Motor neuron (in vitro differentiated cells): Measurements from ENCODE around the gene TTC32. TPM values are rescaled to one million over a fixed set of nuclear protein-coding genes. Genes with fewer than 3 reads are reported as not detected.
"Not testable (repeated sequence)": the region's sequence is repeated elsewhere in the genome, so short reads cannot be mapped to it uniquely, and the experiment has no call there.

Experiments used
- ATAC-seq, 8 experiments: fragments of 200-7000 bp; cut with Tn5 transposase; replicated peaks in 6 of 8; 2 replicates each; pipeline ENCODE4 v1.8.0; 2021; ENCODE audit warnings: mild to moderate bottlenecking in 8 of 8, moderate library complexity in 8 of 8
- H3K27ac ChIP-seq, 2 donors: fragments of 250-450 bp; sonication (Bioruptor Pico); 2 replicates each; pipeline ENCODE4 v1.9.0; 2021; ENCODE audit warnings: antibody characterized with exemption in 2 of 2, mild to moderate bottlenecking in 2 of 2, moderate library complexity in 1 of 2
- H3K4me1 ChIP-seq, 2 donors: fragments of 250-450 bp; sonication (Bioruptor Pico); replicated peaks in 1 of 2; 2 replicates each; pipeline ENCODE4 v1.6.1; 2021; ENCODE audit warnings: antibody characterized with exemption in 2 of 2, mild to moderate bottlenecking in 2 of 2, moderate library complexity in 1 of 2
- H3K4me3 ChIP-seq, 5 donors: fragments of 250-450 bp; sonication (Bioruptor Pico); 2 replicates each; pipeline ENCODE4 v1.9.0; 2021; ENCODE audit warnings: antibody characterized with exemption in 5 of 5, mild to moderate bottlenecking in 5 of 5, moderate library complexity in 4 of 5
- WGBS, 10 experiments: fragments of 450-650 bp; shearing (Covaris generic); methylation state at CpG; one replicate each; pipeline ENCODE4 v1.0.0; 2022; 5-methylcytosine and 5-hydroxymethylcytosine counted together
- in situ Hi-C, 9 experiments: fragments of 400-800 bp; cut with MboI; loops; one replicate each; pipeline ENCODE4 v1.15.0; 2021; ENCODE audit warnings: low sequenced_read_pairs in 9 of 9, low pct_unique_long_range_greater_than_20kb in 2 of 9; ENCODE audit not compliant: unreplicated experiment in 9 of 9
- total RNA-seq, 8 experiments: library from RNA; unstranded; fragments of 300-600 nt; gene quantifications; 2 replicates each; pipeline versions ENCODE4 v1.2.3 to v1.2.4, GENCODE V29; 2022

Gene TTC32
- total RNA-seq, 8 experiments from 2014 or later: 14.4 to 20.9 (median 18.0) TPM

DNA sequence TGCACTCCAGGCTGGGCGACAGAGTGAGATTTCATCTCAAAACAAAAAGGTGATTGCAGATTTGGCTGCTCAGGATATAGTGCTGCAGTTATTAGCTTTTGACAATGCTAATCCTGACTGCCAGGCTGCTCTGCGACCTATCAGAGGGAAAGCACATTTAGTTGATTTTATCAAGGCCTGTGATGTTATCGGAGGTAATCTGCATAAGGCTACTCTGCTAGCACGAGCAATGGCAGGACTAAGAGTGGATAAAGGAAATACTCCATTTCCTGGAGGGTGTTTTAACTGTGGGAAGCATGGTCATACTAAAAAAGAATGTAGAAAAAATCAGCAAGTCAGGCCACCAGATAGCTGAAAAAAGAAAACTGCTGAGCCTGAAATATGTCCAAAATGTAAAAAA lies 22.7 kb upstream of the TTC32 start:
- in situ Hi-C loops, ATAC-seq, H3K4me1 ChIP-seq, H3K27ac ChIP-seq, H3K4me3 ChIP-seq: not testable (repeated sequence)
- 79 to 100% (median 100%) methylated on average over 1 to 3 of the region's 4 CpGs; no CpG with 5 or more reads in 1 of the 10 experiments for WGBS, 10 experiments

DNA sequence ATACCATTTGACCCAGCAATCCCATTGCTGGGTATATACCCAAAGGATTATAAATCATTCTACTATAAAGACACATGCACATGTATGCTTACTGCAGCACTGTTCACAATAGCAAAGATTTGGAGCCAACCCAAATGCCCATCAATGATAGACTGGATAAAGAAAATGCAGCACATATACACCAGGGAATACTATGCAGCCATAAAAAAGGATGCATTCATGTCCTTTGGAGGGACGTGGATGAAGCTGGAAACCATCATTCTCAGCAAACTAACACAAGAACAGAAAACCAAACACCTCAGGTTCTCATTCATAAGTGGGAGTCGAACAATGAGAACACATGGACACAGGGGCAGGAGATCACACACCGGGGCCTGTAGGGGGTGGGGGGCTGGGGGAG lies 20.4 kb upstream of the TTC32 start:
- 80% methylated on average over 1 of the region's 3 CpGs; no CpG with 5 or more reads in 9 of the 10 experiments for WGBS, 10 experiments
- H3K4me3 ChIP-seq, ATAC-seq, H3K27ac ChIP-seq, in situ Hi-C loops, H3K4me1 ChIP-seq: not testable (repeated sequence)

DNA sequence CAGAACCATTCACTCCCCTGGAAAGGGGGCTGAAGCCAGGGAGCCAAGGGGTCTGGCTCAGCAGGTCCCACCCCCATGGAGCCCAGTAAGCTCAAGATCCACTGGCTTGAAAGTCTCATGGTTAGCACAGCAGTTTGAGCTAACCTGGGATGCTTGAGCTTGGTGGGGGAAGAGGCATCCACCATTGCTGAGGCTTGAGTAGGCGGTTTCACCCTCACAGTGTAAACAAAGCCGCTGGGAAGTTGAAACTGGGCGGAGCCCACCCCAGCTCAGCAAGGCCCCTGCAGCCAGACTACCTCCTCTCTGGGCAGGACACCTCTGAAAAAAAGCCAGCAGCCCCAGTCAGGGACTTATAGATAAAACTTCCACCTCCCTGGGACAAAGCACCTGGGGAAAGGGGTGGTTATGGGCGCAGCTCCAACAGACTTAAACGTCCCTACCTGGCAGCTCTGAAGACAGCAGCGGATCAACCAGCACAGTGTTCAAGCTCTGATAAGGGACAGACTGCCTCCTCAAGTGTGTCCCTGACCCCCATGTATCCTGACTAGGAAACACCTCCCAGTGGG lies 14.7 kb upstream of the TTC32 start:
- 80 to 100% (median 100%) methylated on average over 1 of the region's 6 CpGs; no CpG with 5 or more reads in 6 of the 10 experiments for WGBS, 10 experiments
- no peak for ATAC-seq
- no peak overlapping the region for H3K4me3 ChIP-seq
- in situ Hi-C loops: no loop called here
- peaks cover 0 to 7% of the 10 kb centered on the region in 2 donors for H3K4me1 ChIP-seq
- no peak overlapping the region for H3K27ac ChIP-seq

DNA sequence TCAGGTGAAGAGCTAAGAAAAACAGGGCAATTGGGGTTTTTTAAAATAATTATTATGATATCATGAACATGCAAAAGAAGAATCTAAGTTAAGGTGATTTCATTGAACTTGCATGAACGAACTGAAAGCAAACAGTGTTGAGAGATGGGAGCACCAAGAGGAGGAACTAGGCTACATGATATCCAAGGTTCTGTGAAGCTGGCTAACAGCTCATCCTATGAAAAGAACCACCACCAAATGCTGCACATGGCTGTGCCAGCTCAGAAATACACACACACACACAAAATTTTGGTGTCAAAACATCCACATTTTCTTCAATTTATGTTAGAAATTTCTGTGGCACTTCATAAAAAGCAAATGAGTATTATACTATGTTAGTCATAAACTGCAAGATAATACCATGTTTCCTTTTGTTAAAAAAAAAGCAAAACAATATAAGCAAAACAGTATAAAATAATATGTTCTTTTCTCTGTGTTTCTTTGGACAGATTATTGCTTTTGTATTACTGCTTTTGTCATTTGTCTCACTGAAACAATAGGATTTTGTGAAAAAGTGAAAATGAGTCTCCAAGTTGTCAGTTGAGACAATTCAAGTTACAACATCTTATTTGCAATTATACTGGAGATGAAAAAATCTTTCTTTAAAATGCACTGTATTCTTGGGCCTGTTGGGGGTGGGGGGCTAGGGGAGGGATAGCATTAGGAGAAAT lies 12.6 kb upstream of the TTC32 start:
- Histone ChIP-seq H3K27ac (no peak overlapping the region), H3K4me1 (peaks cover 0 to 7% of the 10 kb centered on the region in 2 donors), H3K4me3 (no peak overlapping the region)
- WGBS, 10 experiments: 50 to 100% (median 93%) methylated on average over 1 of the region's 1 CpG; no CpG with 5 or more reads in 2 of the 10 experiments
- ATAC-seq: no peak
- in situ Hi-C loops: no loop called here

DNA sequence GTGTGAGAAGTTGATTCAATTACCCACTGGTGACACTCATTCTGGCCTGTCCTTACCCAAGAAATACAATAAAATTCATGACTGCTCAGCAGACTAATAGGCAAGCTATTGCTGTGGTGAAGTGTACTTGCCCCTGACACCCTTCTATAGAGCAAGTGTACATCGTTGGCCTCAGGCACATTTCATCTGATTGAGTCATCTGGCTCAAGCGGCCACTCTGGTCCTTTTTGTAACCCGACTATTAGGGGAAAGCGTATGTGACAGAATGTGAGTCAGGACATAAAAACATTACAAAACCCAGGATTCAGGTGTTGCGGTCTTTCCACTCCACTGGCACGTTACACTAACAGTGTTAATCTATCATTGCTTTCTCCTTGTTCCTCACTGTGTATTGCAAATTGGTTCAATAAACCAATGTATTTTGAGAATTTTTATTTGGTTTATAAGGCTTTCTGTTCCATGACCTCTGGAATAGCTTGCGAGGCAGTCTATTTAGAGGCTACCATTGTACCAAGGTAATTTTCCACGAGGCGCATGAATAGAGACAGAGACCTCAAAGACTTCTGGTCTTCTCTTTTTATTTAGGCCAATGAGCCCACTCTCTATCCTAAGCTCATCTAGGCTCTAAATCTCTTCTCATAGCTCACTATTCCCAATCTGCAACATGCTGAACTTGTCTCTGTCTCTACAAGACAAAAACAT lies 10.2 kb upstream of the TTC32 start:
- Histone ChIP-seq H3K27ac (peak overlapping the region in 1 of 2 donors; percentile 75), H3K4me1 (peaks cover 0 to 7% of the 10 kb centered on the region in 2 donors), H3K4me3 (no peak overlapping the region)
- ATAC-seq: peak in 6 of 8 experiments; percentile 81 to 99 (median 88)
- WGBS, 10 experiments: 56 to 97% (median 88%) methylated on average over 2 to 9 of the region's 9 CpGs; no CpG with 5 or more reads in 1 of the 10 experiments
- in situ Hi-C loops: no loop called here

DNA sequence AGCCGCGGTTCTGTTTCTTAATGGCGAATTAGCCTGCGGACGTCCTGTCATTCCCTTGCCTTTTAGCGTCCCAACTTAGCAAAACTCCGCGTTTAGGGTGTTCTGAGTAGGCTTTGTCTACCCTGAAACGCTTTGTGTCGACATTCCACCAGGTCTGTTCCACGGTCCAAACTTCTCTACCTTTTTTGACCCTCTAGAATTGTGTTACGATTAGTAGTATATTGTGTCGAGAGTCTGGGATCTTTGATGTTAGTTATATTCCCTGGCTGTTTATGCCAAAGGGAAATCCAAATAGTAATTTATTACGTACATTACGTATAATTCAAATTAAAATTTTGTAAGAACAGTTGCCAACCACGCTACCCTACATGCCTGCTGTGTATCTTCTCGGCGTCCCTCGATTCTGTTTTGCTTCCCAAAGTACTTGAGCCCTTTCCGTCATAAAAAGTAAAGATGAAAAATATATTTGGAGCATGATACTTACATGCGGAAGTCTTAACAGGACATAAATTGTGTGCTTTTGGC lies 495 bp upstream of the TTC32 start:
- in situ Hi-C loops: no loop called here
- Histone ChIP-seq H3K4me3 (peak overlapping the region; percentile 57 to 82 (median 72)), H3K4me1 (peaks cover 14 to 36% of the 10 kb centered on the region in 2 donors), H3K27ac (peak overlapping the region; percentile 98)
- ATAC-seq: peak in 1 of 8 experiments; percentile 1
- 0 to 14% (median 4%) methylated on average over 1 to 15 of the region's 21 CpGs for WGBS, 10 experiments

DNA sequence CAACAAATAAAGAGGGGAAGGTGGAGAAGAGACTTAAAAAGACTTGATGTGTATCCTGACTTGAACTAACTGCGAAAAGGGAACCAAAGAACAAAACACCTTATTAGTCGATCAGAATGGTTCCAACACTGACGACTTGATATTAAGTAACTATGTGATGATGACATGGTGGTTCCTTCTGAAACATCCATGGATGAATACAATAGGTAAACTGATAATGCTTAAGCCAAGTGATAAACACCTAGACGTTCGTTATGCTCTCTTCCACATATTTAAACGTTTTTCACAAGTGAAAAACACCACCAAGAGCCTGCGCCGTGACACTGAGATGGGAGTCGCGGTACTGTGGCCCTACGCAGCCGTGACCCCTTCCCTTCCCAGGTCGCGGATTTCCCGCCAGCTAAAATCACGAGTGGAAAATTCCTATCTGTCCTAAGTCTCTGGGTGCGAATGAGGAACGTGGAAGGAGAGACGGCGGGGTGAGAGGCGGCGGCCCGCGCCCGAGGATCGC lies 797 bp downstream of the TTC32 start:
- in situ Hi-C loops: no loop called here

DNA sequence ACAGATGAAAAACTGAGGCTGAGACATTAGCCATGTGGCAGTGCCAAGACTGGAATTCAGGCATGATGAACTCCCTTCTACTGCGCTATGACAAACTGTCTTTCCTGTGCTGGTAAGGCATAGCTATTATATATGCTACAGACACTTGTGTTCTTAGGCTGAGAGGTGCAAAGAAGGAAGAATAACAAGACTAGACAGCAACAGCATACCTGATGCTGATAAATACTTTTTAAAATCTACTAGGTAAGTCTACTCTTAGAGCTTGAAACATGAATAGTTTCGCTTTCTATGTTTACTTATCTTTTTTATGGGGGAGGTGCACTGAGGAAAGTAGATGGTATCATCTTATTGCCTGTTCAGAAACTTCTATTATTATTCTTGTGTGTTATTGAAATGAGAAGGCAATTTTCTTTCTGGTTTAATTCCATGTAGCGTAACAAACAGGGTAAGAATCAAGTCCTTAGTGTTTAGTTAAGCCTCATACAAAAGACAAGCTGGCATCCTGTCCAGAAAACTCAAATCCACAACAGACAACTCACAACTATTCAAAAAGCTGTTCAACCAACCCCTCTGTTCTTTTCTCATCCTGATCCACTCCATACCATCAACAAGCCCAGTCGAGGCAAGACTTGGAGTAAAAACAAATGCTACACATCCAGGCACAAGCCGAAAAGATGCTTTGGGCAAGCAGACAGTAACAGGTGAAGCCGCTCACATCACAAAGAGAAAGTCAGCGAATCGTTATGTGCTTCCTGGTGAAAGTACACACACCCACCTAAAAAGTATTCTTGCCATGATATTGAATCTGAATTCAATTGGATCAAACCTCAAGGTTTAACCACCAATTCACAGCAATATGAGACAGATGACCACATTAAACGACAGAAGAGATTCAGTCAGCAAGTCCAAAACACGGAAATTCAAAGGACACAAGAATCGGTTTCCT lies 1.5 kb downstream of the TTC32 start:
- Histone ChIP-seq H3K27ac (peak overlapping the region in 1 of 2 donors; percentile 98), H3K4me1 (peaks cover 14 to 56% of the 10 kb centered on the region in 2 donors), H3K4me3 (peak overlapping the region; percentile 57 to 82 (median 72))
- in situ Hi-C loops: no loop called here
- WGBS, 10 experiments: 17 to 63% (median 40%) methylated on average over 3 to 11 of the region's 11 CpGs; no CpG with 5 or more reads in 1 of the 10 experiments
- ATAC-seq: no peak

More for the DNA sequence above, 797 bp downstream of the TTC32 start:
- 0 to 38% (median 0%) methylated on average over 1 to 20 of the region's 26 CpGs; no CpG with 5 or more reads in 2 of the 10 experiments for WGBS, 10 experiments
- ATAC-seq: peak in 4 of 8 experiments; percentile 4 to 20 (median 18)
- H3K27ac ChIP-seq: peak overlapping the region; percentile 98
- H3K4me3 ChIP-seq: peak overlapping the region; percentile 57 to 82 (median 72)
- H3K4me1 ChIP-seq: peaks cover 14 to 49% of the 10 kb centered on the region in 2 donors

DNA sequence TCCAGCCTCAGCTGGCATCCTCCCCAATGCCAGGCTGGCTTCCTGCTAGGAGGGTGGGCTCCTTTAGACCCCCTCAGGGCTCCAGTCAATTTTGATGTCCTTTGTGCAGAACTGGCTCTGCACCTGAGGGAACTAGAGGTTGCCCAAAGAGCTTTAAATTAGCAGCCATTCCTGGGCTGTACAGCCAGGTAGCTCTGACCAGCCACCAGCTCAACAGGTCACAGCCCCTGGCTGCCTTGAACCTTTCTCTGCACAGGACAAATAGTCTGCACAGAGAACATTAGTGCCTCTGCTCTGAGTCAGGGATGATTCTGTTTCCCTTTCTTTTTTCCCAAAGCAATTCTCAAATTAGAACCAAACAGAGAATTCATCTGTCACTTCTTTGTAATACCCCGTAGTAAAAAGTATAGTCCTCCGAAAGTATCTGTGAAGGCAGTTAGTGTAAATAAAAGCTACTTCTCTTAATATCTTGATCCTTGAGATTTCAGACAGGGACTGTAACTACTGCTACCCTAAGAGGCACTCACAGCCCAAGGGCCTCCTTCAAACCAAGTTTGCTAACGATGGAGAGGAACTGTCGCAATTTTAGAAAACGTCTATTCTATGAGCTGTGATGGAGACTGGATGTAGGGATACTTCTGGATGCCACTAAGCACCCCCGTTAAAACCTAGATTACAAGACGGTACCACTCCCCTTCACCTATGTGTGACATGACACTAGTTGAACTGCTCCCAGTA lies 3.0 kb downstream of the TTC32 start:
- Histone ChIP-seq H3K4me3 (no peak overlapping the region), H3K4me1 (peaks cover 14 to 56% of the 10 kb centered on the region in 2 donors), H3K27ac (no peak overlapping the region)
- 32 to 93% (median 76%) methylated on average over 3 to 7 of the region's 7 CpGs; no CpG with 5 or more reads in 2 of the 10 experiments for WGBS, 10 experiments
- in situ Hi-C loops: no loop called here
- no peak for ATAC-seq

DNA sequence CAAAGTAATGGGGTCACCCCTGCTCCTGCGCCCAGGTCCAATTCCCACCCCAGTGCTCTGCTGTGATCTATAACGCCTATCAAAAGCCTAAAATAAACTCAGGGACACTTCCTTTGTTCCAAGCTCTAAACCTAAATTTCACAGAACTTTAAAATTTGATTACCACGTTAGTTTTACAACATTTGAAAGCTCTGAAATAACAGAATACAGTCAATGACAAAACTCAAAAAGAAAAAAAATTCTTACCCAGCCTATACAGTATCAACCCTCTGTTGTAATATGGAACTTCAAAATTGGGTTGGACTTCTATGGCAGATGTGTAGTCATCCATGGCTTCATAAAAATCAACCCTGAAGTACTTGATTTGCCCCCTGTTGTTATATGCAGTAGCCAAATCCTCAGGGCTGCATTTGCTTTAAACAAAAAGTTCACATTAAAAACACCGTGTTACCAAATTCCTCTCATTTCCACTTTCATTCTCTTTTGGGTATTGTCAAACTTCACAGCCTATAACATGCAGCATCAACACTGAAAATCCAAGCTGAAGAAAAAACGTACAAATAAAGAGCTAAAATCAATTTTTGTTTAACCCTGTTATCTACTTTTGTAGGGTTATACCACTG lies 4.0 kb downstream of the TTC32 start:
- Histone ChIP-seq H3K4me1 (peaks cover 14 to 52% of the 10 kb centered on the region in 2 donors), H3K27ac (no peak overlapping the region), H3K4me3 (peak overlapping the region in 1 of 5 donors; percentile 2)
- no peak for ATAC-seq
- 39 to 81% (median 53%) methylated on average over 2 to 4 of the region's 5 CpGs; no CpG with 5 or more reads in 1 of the 10 experiments for WGBS, 10 experiments
- in situ Hi-C loops: no loop called here

DNA sequence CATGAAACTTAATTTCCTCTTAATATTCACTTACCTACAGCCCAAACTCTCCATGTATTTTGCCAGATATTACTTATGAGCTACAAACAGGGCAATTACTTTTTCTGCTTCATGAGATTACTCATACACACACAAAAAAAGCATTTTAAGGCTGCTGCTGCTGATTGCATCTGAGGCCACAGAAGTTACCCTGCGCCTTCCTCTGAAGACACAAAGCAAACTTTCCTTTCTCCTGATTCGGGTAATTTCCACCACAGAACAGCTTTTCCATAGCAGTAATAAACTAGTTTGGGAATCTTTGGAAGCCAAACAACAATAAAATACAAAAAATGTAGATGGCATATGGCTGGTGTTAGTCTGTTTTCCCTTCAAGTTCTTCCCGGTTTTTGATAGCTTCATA lies 6.2 kb downstream of the TTC32 start:
- peaks cover 14 to 49% of the 10 kb centered on the region in 2 donors for H3K4me1 ChIP-seq
- no peak for ATAC-seq
- in situ Hi-C loops: no loop called here
- no peak overlapping the region for H3K27ac ChIP-seq
- H3K4me3 ChIP-seq: no peak overlapping the region
- 42 to 95% (median 91%) methylated on average over 2 to 3 of the region's 3 CpGs; no CpG with 5 or more reads in 1 of the 10 experiments for WGBS, 10 experiments
